A673 (cell line): ENCODE data around the gene KCNC1. TPM values are rescaled to one million over a fixed set of nuclear protein-coding genes. Genes with fewer than 3 reads are reported as not detected.

Experiments used
- BruUV-seq: library from RNA; stranded (reverse); fragments of 400-500 nt; replicated peaks from 2 replicates; lab custom pipeline; 2021; lab: Mats Ljungman, UMichigan
- CTCF ChIA-PET: fragments of 300-600 bp; sonication (Branson Sonifier 250); formaldehyde crosslinking; loops from one replicate; lab custom pipeline; 2022; ENCODE audit warnings: antibody characterized with exemption; lab: Charles Lee
- POLR2A ChIA-PET: fragments of 300-600 bp; sonication (Branson Sonifier 250); formaldehyde crosslinking; loops from one replicate; lab custom pipeline; 2022; ENCODE audit warnings: antibody characterized with exemption; ENCODE audit not compliant: low non-redundant PET; lab: Charles Lee
- DNase-seq: peaks from one replicate; pipeline ENCODE4 v3.0.0-alpha.2; 2015; ENCODE audit warnings: low spot score
- H3K27ac ChIP-seq: fragments of 200-600 bp; sonication (generic); 2 replicates; pipeline ENCODE4 v1.5.1; 2016; ENCODE audit warnings: mixed run types, low read depth, mild to moderate bottlenecking, mixed read lengths, antibody characterized with exemption, low read length; ENCODE audit not compliant: poor library complexity, severe bottlenecking
- H3K27me3 ChIP-seq: fragments of 200-600 bp; sonication (generic); replicated peaks from 2 replicates; pipeline ENCODE4 v1.6.1; 2017; ENCODE audit warnings: mixed run types, low read depth, mild to moderate bottlenecking, mixed read lengths, antibody characterized with exemption, low read length; ENCODE audit not compliant: insufficient read depth, poor library complexity
- H3K36me3 ChIP-seq: fragments of 200-600 bp; sonication (generic); 2 replicates; pipeline ENCODE4 v1.6.1; 2016; ENCODE audit warnings: mixed run types, mild to moderate bottlenecking, mixed read lengths, antibody characterized with exemption, low read length; ENCODE audit not compliant: insufficient read depth, poor library complexity, severe bottlenecking
- H3K4me1 ChIP-seq: fragments of 200-600 bp; sonication (generic); 2 replicates; pipeline ENCODE4 v1.6.1; 2017; ENCODE audit warnings: mixed run types, mild to moderate bottlenecking, mixed read lengths, antibody characterized with exemption, low read length; ENCODE audit not compliant: insufficient read depth, poor library complexity, severe bottlenecking
- H3K4me3 ChIP-seq: fragments of 200-600 bp; sonication (generic); 2 replicates; pipeline ENCODE4 v1.5.1; 2016; ENCODE audit warnings: low read depth, mixed run types, mild to moderate bottlenecking, mixed read lengths, low read length; ENCODE audit not compliant: poor library complexity, severe bottlenecking
- H3K9me3 ChIP-seq: fragments of 200-600 bp; sonication (generic); 2 replicates; pipeline ENCODE4 v1.6.1; 2016; ENCODE audit warnings: mixed run types, low read depth, mild to moderate bottlenecking, mixed read lengths, antibody characterized with exemption, low read length; ENCODE audit not compliant: poor library complexity, severe bottlenecking
- EZH2 ChIP-seq: fragments of 200-600 bp; sonication (generic); IDR thresholded peaks from 2 replicates; pipeline ENCODE4 v1.6.1; 2017; ENCODE audit warnings: borderline replicate concordance, low read depth, mild to moderate bottlenecking, mixed read lengths, antibody characterized with exemption, low read length; ENCODE audit not compliant: poor library complexity, severe bottlenecking
- intact Hi-C: fragments of 100-400 bp; cut with micrococcal nuclease; formaldehyde crosslinking; loops from one replicate; pipeline ENCODE4 v1.10.0; 2022; ENCODE audit not compliant: unreplicated experiment
- total RNA-seq: library from RNA; stranded (reverse); gene quantifications from 2 replicates; pipeline ENCODE4 v1.2.3, GENCODE V29; 2021
- TF ChIP-seq, protein P1 (sequence below): fragments of 300-800, 200-600 bp; sonication (generic); conservative IDR thresholded peaks from 2 replicates; pipeline ENCODE4 v1.5.1; 2017; ENCODE audit warnings: low read depth, mild to moderate bottlenecking, antibody characterized with exemption, low read length, moderate library complexity, mixed read lengths

The KCNC1 gene
- total RNA-seq, 1 experiment from 2014 or later = 0.09 TPM

DNA sequence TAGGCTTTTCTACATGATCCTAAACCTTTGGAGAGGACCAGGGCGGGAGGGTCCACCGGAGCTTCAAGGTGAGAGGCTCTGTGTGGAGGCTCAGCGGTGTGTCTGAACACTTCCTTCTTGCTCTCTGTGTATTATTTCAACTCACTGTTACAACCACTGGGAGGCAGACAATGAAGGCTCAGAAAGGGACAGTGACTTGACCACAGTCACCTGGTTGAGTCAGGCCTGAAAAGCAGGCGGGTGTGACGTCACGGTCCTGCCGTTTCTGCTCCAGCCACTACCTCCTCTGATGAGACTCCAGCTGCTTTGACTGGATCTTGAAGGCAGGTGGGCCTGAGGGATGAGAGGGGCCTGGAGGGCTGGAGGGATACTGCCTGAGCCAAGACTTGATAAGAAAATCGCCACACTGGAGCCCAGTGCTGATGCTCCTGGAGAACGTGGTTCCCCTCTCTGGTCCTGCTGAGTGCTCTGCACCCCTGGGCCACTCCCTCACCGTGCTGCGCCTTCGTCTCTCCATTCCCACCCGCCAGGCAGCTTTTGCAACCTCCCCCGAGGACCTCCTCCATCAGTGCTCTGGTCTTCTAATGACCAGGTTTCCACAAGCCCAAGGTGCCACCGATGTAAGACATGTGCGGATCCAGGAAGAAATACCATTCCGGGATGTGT is 27.9 kb downstream of the KCNC1 start:
- Histone ChIP-seq H3K4me1 (no peaks in the 10 kb centered on the region), H3K9me3 (no peaks in the 10 kb centered on the region), H3K36me3 (no peaks in the 10 kb centered on the region), H3K27me3 (no peaks in the 10 kb centered on the region), H3K27ac (no peak overlapping the region), H3K4me3 (no peak overlapping the region)
- no peak for TF ChIP-seq EZH2
- TF ChIP-seq, protein P1, sequence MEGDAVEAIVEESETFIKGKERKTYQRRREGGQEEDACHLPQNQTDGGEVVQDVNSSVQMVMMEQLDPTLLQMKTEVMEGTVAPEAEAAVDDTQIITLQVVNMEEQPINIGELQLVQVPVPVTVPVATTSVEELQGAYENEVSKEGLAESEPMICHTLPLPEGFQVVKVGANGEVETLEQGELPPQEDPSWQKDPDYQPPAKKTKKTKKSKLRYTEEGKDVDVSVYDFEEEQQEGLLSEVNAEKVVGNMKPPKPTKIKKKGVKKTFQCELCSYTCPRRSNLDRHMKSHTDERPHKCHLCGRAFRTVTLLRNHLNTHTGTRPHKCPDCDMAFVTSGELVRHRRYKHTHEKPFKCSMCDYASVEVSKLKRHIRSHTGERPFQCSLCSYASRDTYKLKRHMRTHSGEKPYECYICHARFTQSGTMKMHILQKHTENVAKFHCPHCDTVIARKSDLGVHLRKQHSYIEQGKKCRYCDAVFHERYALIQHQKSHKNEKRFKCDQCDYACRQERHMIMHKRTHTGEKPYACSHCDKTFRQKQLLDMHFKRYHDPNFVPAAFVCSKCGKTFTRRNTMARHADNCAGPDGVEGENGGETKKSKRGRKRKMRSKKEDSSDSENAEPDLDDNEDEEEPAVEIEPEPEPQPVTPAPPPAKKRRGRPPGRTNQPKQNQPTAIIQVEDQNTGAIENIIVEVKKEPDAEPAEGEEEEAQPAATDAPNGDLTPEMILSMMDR = no peak
- DNase-seq = no peak
- ChIA-PET POLR2A (no interaction called here), CTCF (no interaction called here)
- intact Hi-C loops = no loop called here
- BruUV-seq = no TSS peak

DNA sequence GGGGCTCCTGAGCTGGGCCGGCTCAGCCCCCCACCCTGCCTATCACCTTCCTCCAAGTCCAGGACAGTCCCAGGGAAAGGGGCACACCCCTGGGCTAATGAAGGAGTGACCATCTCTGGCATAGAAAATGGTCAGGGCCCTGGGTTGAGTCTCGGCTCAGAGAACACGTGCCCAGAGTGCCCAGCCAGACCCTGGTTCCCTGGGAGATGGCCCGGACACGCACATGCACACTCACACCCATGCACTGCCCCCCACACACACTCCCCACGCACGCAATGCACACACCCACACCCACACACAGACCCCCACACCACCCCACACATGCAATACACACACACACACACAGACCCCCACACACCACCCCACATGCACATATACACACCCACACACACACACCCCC is 28.7 kb downstream of the KCNC1 start:
- H3K36me3 ChIP-seq = no peaks in the 10 kb centered on the region
- no peaks in the 10 kb centered on the region for H3K9me3 ChIP-seq
- no peak overlapping the region for H3K27ac ChIP-seq
- no peak for DNase-seq
- intact Hi-C loops = no loop called here
- TF ChIP-seq EZH2 = no peak
- TF ChIP-seq, protein P1 = no peak
- no TSS peak for BruUV-seq
- H3K27me3 ChIP-seq = no peaks in the 10 kb centered on the region
- CTCF ChIA-PET = no interaction called here
- H3K4me3 ChIP-seq = no peak overlapping the region
- H3K4me1 ChIP-seq = no peaks in the 10 kb centered on the region
- POLR2A ChIA-PET = no interaction called here

DNA sequence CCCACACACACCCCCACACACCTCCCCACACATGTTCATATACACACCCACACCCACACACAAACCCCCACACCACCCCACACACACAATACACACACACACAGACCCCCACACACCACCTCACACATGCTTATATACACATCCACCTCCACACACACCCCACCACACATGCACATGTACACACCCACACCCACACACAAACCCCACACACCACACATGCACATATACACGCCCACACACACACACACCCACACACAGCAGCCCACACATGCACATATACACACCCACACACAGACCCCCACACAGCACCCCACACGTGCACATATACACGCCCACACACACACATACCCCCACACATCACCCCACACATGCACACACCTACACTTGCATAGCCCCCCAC is 29.1 kb downstream of the KCNC1 start:
- ChIA-PET CTCF (no interaction called here), POLR2A (no interaction called here)
- Histone ChIP-seq H3K27ac (no peak overlapping the region), H3K9me3 (no peaks in the 10 kb centered on the region), H3K27me3 (no peaks in the 10 kb centered on the region), H3K4me1 (no peaks in the 10 kb centered on the region), H3K4me3 (no peak overlapping the region), H3K36me3 (no peaks in the 10 kb centered on the region)
- no peak for TF ChIP-seq EZH2
- TF ChIP-seq, protein P1 = no peak
- intact Hi-C loops = no loop called here
- BruUV-seq = no TSS peak
- no peak for DNase-seq
